ENCODE data around the gene KIF1A. TPM values are rescaled to one million over a fixed set of nuclear protein-coding genes. Genes with fewer than 3 reads are reported as not detected.

Gene KIF1A
- total RNA-seq, 1 donor = not detected

DNA sequence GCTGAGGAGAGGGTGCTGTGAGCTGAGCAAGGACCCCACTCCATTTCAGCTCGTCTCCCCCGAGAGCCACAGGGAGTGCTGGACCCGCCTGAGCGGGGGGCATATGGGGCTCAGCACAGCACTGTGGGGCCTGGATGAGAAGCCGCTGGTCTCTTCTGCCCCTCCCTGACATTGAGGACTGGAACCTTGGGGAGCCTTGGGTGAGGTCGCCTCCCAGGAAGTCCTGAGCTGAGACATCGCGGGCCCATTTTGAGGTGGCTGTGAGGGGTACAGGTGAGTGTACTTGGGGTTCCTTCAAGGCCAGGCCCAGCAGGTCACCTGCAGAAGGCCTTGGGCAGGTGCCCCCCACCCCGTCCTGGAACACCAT, 131.5 kb downstream of the KIF1A start:
- peaks cover 16% of the 10 kb centered on the region for H3K27me3 ChIP-seq (ENCODE audit: insufficient read depth, low read length)

DNA sequence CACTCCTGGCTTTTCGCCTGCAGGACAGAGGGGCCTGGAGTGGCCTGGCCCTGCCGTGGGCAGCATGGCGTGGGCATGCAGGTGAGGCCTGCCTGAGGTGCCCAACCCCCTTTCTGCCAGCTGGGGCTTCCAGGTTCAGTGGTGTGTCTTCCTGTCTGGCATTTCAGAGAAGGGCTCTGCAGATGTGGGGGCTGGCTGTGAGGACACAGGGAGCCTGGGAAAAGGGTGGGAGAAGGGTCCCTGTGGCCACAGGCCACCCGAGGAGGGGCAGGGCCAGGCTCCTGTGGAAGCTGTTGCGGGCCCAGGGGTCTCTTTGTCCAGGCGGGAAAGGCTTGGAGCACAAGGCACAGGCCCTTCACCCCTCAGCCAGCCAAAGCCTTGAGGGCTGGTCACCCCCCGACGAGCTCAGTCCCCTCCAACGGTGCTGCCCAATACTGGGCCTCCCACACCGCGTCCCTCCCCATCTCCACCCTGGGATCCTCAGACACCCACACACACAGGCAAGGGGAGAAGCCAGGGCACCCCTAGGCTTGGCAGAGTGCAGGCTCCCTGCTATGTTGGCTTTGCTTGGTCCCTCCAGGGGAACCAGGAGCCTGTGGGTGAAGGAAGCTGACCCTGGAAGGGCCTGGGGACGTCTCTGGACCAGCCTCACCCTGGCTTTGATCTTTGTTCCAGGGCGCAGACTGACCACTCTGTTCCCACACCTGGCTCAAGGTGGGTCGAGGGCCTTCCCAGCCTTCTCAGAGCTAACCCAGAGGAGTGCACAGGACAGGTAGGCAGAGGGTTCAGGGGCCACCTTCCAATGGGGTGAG, 132.1 kb downstream of the KIF1A start:
- no peak overlapping the region for H3K4me2 ChIP-seq (ENCODE audit: insufficient read depth, low read length)
- H3K9me3 ChIP-seq (ENCODE audit: low read depth, low read length) = no peaks in the 10 kb centered on the region
- no peaks in the 10 kb centered on the region for H4K20me1 ChIP-seq (ENCODE audit: insufficient read depth, low read length)
- no peaks in the 10 kb centered on the region for H3K4me1 ChIP-seq (ENCODE audit: insufficient read depth, low read length)
- peaks cover 16% of the 10 kb centered on the region for H3K27me3 ChIP-seq (ENCODE audit: insufficient read depth, low read length)
- H3K36me3 ChIP-seq (ENCODE audit: insufficient read depth, low read length) = no peaks in the 10 kb centered on the region
- no peak overlapping the region for H2AFZ ChIP-seq (ENCODE audit: low read length)
- H3K27ac ChIP-seq (ENCODE audit: low read depth, low read length) = no peak overlapping the region
- no peak overlapping the region for H3K4me3 ChIP-seq (ENCODE audit: insufficient read depth, low read length)
- TF ChIP-seq, protein P1, sequence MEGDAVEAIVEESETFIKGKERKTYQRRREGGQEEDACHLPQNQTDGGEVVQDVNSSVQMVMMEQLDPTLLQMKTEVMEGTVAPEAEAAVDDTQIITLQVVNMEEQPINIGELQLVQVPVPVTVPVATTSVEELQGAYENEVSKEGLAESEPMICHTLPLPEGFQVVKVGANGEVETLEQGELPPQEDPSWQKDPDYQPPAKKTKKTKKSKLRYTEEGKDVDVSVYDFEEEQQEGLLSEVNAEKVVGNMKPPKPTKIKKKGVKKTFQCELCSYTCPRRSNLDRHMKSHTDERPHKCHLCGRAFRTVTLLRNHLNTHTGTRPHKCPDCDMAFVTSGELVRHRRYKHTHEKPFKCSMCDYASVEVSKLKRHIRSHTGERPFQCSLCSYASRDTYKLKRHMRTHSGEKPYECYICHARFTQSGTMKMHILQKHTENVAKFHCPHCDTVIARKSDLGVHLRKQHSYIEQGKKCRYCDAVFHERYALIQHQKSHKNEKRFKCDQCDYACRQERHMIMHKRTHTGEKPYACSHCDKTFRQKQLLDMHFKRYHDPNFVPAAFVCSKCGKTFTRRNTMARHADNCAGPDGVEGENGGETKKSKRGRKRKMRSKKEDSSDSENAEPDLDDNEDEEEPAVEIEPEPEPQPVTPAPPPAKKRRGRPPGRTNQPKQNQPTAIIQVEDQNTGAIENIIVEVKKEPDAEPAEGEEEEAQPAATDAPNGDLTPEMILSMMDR (IDR thresholded peaks at IDR 0.05; ENCODE audit: extremely low read depth, low read depth, low read length) = no peak
- H3K79me2 ChIP-seq (ENCODE audit: insufficient read depth, low read length) = no peaks in the 10 kb centered on the region
- peak; percentile 46 for DNase-seq (ENCODE audit: insufficient read length, low spot score, missing footprints)

More for the DNA sequence above, 131.5 kb downstream of the KIF1A start:
- Histone ChIP-seq H2AFZ (ENCODE audit: low read length) (no peak overlapping the region), H3K9me3 (ENCODE audit: low read depth, low read length) (no peaks in the 10 kb centered on the region), H3K27ac (ENCODE audit: low read depth, low read length) (no peak overlapping the region), H3K36me3 (ENCODE audit: insufficient read depth, low read length) (no peaks in the 10 kb centered on the region), H3K79me2 (ENCODE audit: insufficient read depth, low read length) (no peaks in the 10 kb centered on the region), H3K4me3 (ENCODE audit: insufficient read depth, low read length) (no peak overlapping the region), H3K4me1 (ENCODE audit: insufficient read depth, low read length) (no peaks in the 10 kb centered on the region), H4K20me1 (ENCODE audit: insufficient read depth, low read length) (no peaks in the 10 kb centered on the region), H3K4me2 (ENCODE audit: insufficient read depth, low read length) (no peak overlapping the region)
- TF ChIP-seq, protein P1 (IDR thresholded peaks at IDR 0.05; ENCODE audit: extremely low read depth, low read depth, low read length) = no peak
- peak; percentile 83 for DNase-seq (ENCODE audit: insufficient read length, low spot score, missing footprints)

DNA sequence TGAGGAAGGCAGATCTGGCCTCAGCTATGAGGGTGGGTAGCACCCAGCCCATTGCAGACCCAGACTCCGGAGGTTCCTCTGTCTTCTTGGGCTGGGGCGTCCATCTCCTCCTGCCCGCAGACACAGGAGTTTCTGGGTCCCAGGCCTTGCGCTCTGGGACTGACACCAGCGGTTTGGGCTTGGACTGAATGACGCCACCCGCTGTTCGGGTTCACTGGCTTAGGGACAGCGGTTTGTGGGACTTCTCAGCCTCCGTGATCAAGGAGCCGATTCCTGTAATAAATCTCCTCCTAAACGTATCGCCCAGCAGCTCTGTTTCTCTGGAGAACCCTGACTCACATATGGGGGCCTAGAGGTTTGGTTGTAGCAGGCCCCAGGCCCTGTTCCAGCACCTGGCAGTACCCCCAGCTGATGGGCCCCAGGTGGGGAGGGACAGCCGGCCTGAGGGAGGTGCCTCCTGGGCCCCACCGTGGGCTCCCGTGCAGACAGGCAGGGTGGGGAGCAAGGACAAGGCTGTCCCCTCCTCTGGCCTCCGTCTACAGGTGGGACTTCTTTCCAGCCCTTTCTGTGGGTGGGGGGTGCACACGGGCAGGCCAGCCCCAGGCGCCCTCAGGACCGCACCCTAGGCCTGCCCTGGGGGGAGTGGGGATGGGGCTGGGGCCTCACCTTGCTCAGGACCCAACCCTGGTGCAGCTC, 132.8 kb downstream of the KIF1A start:
- H3K27ac ChIP-seq (ENCODE audit: low read depth, low read length) = no peak overlapping the region
- no peaks in the 10 kb centered on the region for H4K20me1 ChIP-seq (ENCODE audit: insufficient read depth, low read length)
- TF ChIP-seq, protein P1 (IDR thresholded peaks at IDR 0.05; ENCODE audit: extremely low read depth, low read depth, low read length) = no peak
- no peaks in the 10 kb centered on the region for H3K79me2 ChIP-seq (ENCODE audit: insufficient read depth, low read length)
- H3K27me3 ChIP-seq (ENCODE audit: insufficient read depth, low read length) = peaks cover 16% of the 10 kb centered on the region
- H3K4me3 ChIP-seq (ENCODE audit: insufficient read depth, low read length) = no peak overlapping the region
- no peaks in the 10 kb centered on the region for H3K4me1 ChIP-seq (ENCODE audit: insufficient read depth, low read length)
- no peak overlapping the region for H3K4me2 ChIP-seq (ENCODE audit: insufficient read depth, low read length)
- no peaks in the 10 kb centered on the region for H3K36me3 ChIP-seq (ENCODE audit: insufficient read depth, low read length)
- no peaks in the 10 kb centered on the region for H3K9me3 ChIP-seq (ENCODE audit: low read depth, low read length)
- DNase-seq (ENCODE audit: insufficient read length, low spot score, missing footprints) = peak; percentile 84
- H2AFZ ChIP-seq (ENCODE audit: low read length) = no peak overlapping the region

DNA sequence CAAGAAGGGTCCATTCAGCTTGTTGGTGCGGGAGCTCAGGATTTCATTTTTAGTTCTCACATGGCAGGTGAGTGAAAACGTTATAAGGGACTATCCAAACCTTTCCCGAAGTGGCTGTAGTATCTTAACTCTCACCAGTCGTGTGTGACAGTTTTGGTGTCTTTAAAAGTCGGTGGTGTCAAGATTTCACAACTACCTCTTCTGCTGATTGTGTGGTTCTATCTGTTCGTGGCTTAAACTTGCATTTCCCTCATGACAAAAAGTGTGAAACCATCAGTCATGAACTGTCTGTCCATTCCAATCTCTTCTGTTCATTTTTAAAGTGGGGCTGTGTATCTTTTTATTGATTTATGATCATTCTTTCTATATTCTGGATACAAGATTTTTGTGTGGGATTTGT, 133.6 kb downstream of the KIF1A start:
- TF ChIP-seq, protein P1 (IDR thresholded peaks at IDR 0.05; ENCODE audit: extremely low read depth, low read depth, low read length) = no peak
- Histone ChIP-seq H4K20me1 (ENCODE audit: insufficient read depth, low read length) (no peaks in the 10 kb centered on the region), H2AFZ (ENCODE audit: low read length) (no peak overlapping the region), H3K4me3 (ENCODE audit: insufficient read depth, low read length) (no peak overlapping the region), H3K27me3 (ENCODE audit: insufficient read depth, low read length) (peaks cover 16% of the 10 kb centered on the region), H3K36me3 (ENCODE audit: insufficient read depth, low read length) (no peaks in the 10 kb centered on the region), H3K4me2 (ENCODE audit: insufficient read depth, low read length) (no peak overlapping the region), H3K4me1 (ENCODE audit: insufficient read depth, low read length) (no peaks in the 10 kb centered on the region), H3K27ac (ENCODE audit: low read depth, low read length) (no peak overlapping the region), H3K9me3 (ENCODE audit: low read depth, low read length) (no peaks in the 10 kb centered on the region), H3K79me2 (ENCODE audit: insufficient read depth, low read length) (no peaks in the 10 kb centered on the region)
- peak; percentile 57 for DNase-seq (ENCODE audit: insufficient read length, low spot score, missing footprints)

Measured in osteoblast (primary cell).